Psoas muscle (tissue), 8 donors: Measurements from ENCODE around the gene MBTD1. TPM values are rescaled to one million over a fixed set of nuclear protein-coding genes. Genes with fewer than 3 reads are reported as not detected.

Source experiments
- ATAC-seq, 4 donors: fragments of 200-7000 bp; cut with Tn5 transposase; one replicate each; pipeline ENCODE4 v1.9.1; 2020; ENCODE audit warnings: moderate library complexity in 3 of 4, mild to moderate bottlenecking in 2 of 4
- DNase-seq, 2 donors: peaks; one replicate each; pipeline ENCODE4 v3.0.0-alpha.2; 2020
- H3K27ac ChIP-seq: fragments of 200-600 bp; one replicate; pipeline ENCODE4 v1.8.0; 2022
- H3K27me3 ChIP-seq, 3 donors: fragments of 200-600 bp in 1 of 3; one replicate each; pipeline versions ENCODE4 v1.6.1 to v1.8.0; 2013 to 2022; ENCODE audit warnings: low read length in 2 of 3, mild to moderate bottlenecking in 2 of 3, moderate library complexity in 1 of 3; ENCODE audit not compliant: insufficient read depth in 3 of 3
- H3K36me3 ChIP-seq, 2 donors: fragments of 200-600 bp in 1 of 2; one replicate each; pipeline versions ENCODE4 v1.6.1 to v1.8.0; 2013 to 2022; ENCODE audit warnings: low read depth in 1 of 2, mild to moderate bottlenecking in 1 of 2, moderate library complexity in 1 of 2; ENCODE audit not compliant: insufficient read depth in 1 of 2
- H3K4me1 ChIP-seq: fragments of 200-600 bp; one replicate; pipeline ENCODE4 v1.8.0; 2022
- H3K4me3 ChIP-seq: fragments of 200-600 bp; one replicate; pipeline ENCODE4 v1.8.0; 2022; ENCODE audit warnings: mild to moderate bottlenecking
- H3K9me3 ChIP-seq: fragments of 200-600 bp; one replicate; pipeline ENCODE4 v1.8.0; 2022
- WGBS, 3 donors: extraction: QIAGEN DNeasy Blood & Tissue Kit; methylation state at CpG; one replicate each; pipeline versions ENCODE4 v1.1.6 to v1.1.7; 2013; 5-methylcytosine and 5-hydroxymethylcytosine counted together
- intact Hi-C, 2 donors: fragments of 100-400 bp; cut with DNase I; formaldehyde crosslinking; loops; one replicate each; pipeline versions ENCODE4 v1.11.0 to v1.14.2; 2022
- polyA plus RNA-seq, 3 donors: library from polyadenylated mRNA; stranded (reverse); fragments of 200-250 nt; gene quantifications; one replicate each; pipeline ENCODE4 v1.2.3, GENCODE V29; 2013
- total RNA-seq, 4 donors: library from RNA; stranded (reverse); fragmentation: NEBNext Ultra II Directional in 2 of 4; extraction: Animal tissue kit (Norgen Biotek cat#: 25700) in 2 of 4; gene quantifications; one replicate each; pipeline versions ENCODE4 v1.2.1 to v1.2.4, GENCODE V29; 2021 to 2023
- TF ChIP-seq, protein P1 (sequence below): fragments of 200-600 bp; IDR thresholded peaks from one replicate; pipeline ENCODE4 v1.8.0; 2022; ENCODE audit warnings: antibody characterized with exemption
- donor health status: healthy with polysubstance abuse.
- donor health status: DM: no; HTN: no; CAD: no; lungs with moderate emphysema.
- donor health status: Bipolar disorder and iron deficiency.
- donor health status: healthy.
- donor health status: DM: yes; HTN: yes; CAD: no.
- donor health status: DM: no; HTN: no; CAD: no.
- donor health status: DM: no; HTN: no; CAD: no.
- donor health status: DM: yes; HTN: yes; CAD: no.

The MBTD1 gene
- total and polyA plus RNA-seq, 7 donors: 2.7 to 7.2 (median 5.7) TPM

DNA sequence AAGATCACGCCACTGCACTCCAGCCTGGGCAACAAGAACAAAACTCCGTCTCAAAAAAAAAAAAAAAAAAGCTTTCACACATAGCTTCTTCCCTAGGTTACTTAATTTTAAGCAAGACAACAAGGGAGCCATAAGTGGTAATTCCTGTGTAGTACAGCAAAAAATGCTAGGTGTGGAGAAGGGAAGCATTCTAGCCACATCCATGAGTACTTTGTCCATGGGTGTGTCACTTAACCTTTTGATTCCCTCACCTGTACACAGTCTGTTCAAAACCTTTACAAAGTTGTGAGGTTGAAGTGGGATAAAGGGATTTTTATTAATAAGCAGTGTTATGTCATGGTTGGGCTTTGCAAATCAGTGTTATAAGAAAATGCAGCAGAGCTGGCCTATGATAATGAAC is 89.1 kb downstream of the MBTD1 start:
- 88 to 92% (median 88%) methylated on average over 2 of the region's 2 CpGs for WGBS, 3 donors
- TF ChIP-seq, protein P1, sequence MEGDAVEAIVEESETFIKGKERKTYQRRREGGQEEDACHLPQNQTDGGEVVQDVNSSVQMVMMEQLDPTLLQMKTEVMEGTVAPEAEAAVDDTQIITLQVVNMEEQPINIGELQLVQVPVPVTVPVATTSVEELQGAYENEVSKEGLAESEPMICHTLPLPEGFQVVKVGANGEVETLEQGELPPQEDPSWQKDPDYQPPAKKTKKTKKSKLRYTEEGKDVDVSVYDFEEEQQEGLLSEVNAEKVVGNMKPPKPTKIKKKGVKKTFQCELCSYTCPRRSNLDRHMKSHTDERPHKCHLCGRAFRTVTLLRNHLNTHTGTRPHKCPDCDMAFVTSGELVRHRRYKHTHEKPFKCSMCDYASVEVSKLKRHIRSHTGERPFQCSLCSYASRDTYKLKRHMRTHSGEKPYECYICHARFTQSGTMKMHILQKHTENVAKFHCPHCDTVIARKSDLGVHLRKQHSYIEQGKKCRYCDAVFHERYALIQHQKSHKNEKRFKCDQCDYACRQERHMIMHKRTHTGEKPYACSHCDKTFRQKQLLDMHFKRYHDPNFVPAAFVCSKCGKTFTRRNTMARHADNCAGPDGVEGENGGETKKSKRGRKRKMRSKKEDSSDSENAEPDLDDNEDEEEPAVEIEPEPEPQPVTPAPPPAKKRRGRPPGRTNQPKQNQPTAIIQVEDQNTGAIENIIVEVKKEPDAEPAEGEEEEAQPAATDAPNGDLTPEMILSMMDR: no peak
- H3K36me3 ChIP-seq: peaks cover 13 to 81% of the 10 kb centered on the region in 2 donors
- H3K4me1 ChIP-seq: peaks cover 10% of the 10 kb centered on the region
- DNase-seq (no peak), ATAC-seq (no peak)
- no peak overlapping the region for H3K27ac ChIP-seq
- H3K27me3 ChIP-seq: no peaks in the 10 kb centered on the region
- intact Hi-C loops: no loop called here
- H3K9me3 ChIP-seq: no peaks in the 10 kb centered on the region
- H3K4me3 ChIP-seq: no peak overlapping the region

DNA sequence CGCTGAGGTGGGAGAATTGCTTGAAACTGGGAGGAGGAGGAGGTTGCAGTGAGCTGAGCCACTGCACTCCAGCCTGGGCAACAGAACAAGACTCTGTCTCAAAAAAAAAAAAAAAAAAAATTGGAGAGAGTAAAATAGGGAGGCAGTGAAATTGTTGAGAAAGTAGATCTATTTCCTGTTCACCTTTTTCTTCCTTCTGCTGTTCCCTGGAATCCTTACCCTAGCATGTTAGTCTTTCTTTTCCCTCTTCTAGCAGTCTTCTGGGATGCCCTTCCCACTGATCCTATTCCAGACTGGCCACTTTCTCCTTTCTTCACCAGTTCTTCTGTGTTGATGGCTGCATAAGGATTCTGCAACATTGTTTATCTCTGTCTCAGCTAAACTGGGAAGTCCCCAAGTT is 90.5 kb downstream of the MBTD1 start:
- TF ChIP-seq, protein P1: no peak
- no peaks in the 10 kb centered on the region for H3K27me3 ChIP-seq
- no peaks in the 10 kb centered on the region for H3K9me3 ChIP-seq
- H3K4me3 ChIP-seq: no peak overlapping the region
- peaks cover 13 to 69% of the 10 kb centered on the region in 2 donors for H3K36me3 ChIP-seq
- 79 to 86% (median 84%) methylated on average over 1 of the region's 1 CpG for WGBS, 3 donors
- H3K27ac ChIP-seq: no peak overlapping the region
- peaks cover 16% of the 10 kb centered on the region for H3K4me1 ChIP-seq
- no peak for DNase-seq
- ATAC-seq: no peak
- intact Hi-C loops: loop anchor here (5.0 kb wide), 1 partner anchor 167 kb away; no protein-coding TSS in a partner anchor

DNA sequence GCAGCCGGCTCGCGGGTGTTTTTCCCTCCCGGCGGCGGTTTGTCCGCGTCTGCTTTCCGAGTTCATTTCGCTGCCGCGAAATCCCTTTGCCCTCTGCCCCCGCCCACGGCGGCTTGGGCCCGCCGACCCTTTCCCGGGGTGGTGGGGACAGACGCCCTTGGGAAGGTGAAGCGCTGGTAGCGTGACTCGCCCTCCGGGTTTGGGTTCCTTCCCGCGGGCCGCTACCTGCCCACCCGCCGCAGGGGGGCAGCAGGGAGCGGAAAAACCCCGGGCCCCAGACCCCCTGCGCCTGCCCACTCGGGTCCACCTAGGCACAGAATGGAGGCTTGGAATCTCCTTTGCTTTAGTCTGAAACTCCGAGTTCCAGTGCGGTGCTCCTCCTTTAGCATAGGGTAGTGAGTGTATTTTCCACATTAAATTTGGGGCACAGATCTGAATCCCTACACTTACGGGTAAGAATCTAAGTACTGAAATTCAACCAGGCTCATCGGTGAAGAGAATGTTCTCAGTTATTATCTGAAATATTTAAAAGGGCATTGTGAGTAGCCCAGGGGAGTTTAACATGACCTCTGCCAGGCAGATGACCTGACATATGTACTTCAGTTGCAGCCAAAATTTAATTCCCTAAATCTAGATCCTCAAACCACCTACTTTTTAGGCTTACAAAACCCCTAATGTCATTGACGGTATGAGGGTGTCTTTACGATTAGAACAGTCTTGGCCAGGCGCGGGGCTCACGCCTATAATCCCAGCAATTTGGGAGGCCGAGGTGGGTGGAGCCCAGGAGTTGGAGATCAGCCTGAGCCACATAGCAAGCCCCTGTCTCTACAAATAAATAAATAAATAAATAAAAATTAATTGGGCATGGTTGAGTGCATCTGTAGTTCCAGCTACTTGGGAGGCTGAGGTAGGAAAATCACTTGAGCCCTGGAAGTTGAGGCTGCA is 92.6 kb downstream of the MBTD1 start:
- Histone ChIP-seq H3K27me3 (no peaks in the 10 kb centered on the region), H3K4me3 (peak overlapping the region; percentile 99), H3K9me3 (no peaks in the 10 kb centered on the region), H3K36me3 (peaks cover 10 to 61% of the 10 kb centered on the region in 2 donors), H3K4me1 (peaks cover 16% of the 10 kb centered on the region), H3K27ac (peak overlapping the region; percentile 100)
- ATAC-seq: peak; percentile 63 to 76 (median 67)
- TF ChIP-seq, protein P1: peak; percentile 68
- intact Hi-C loops: loop anchor here (1.0 to 5.0 kb wide), 2 partner anchors 14 to 165 kb away; partner anchors contain the start of gene NME1 (in 1 of the 2)
- peak; percentile 64 to 75 for DNase-seq
- WGBS, 3 donors: 15 to 17% (median 16%) methylated on average over 40 to 42 of the region's 42 CpGs

DNA sequence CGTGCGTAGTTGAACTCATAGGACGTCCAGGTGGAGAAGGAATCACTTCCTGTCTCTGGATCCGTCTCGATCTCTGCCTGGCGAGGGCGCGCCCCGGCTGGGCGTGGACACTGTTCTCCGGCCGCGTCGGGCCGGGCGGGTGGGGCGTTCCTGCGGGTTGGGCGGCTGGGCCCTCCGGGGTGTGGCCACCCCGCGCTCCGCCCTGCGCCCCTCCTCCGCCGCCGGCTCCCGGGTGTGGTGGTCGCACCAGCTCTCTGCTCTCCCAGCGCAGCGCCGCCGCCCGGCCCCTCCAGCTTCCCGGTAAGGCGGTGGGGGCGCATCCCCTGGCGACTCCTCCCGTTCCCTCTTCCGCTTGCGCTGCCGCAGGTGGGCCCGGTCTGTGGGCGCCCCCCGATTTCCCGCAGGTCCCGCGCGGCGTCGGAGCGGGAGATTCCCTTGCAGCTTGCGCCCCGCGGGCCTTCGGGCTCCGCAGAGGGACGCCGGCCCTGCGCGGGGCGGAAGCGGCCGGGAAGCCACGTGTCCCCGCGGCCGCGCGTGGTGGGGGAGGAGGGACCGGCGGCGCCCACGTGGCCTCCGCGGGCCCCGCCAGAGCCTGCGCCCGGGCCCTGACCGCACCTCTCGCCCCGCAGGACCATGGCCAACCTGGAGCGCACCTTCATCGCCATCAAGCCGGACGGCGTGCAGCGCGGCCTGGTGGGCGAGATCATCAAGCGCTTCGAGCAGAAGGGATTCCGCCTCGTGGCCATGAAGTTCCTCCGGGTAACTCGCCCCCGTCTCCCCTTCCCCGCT is 93.5 kb downstream of the MBTD1 start, which contains the start of gene NME2:
NME2 (plus strand) TSS at position 214 of the 789 bp plus-strand sequence; CDS start at position 634, 420 bp downstream.
- ATAC-seq: peak; percentile 92 to 93 (median 92)
- peak within 1 kb of the TSS; percentile 100 for H3K27ac ChIP-seq
- DNase-seq: peak; percentile 92 to 96
- H3K4me3 ChIP-seq: peak within 1 kb of the TSS; percentile 99
- intact Hi-C loops: loop anchor here (1.0 to 5.0 kb wide), 2 partner anchors 13 to 164 kb away; partner anchors contain the start of gene NME1 (in 1 of the 2)
- WGBS, 3 donors: 0% methylated on average over 58 to 98 of the region's 98 CpGs
- H3K36me3 ChIP-seq: peaks cover 15 to 61% of the 10 kb centered on the region in 2 donors
- TF ChIP-seq, protein P1: no peak
- no peaks in the 10 kb centered on the region for H3K27me3 ChIP-seq
- peaks cover 16% of the 10 kb centered on the region for H3K4me1 ChIP-seq
- no peaks in the 10 kb centered on the region for H3K9me3 ChIP-seq
